Kidney (tissue), 14 donors: ENCODE measurements around the gene KCTD15. TPM values are rescaled to one million over a fixed set of nuclear protein-coding genes. Genes with fewer than 3 reads are reported as not detected.

ENCODE experiments used
- DNase-seq, 5 donors: peaks; one replicate each; pipeline ENCODE4 v3.0.0-alpha.2; 2013 to 2020
- FAIRE-seq: peaks from 2 replicates; lab custom pipeline; 2012; peaks lifted over from hg19 to GRCh38; lab: Jason Lieb, UNC
- H3K27ac ChIP-seq, 2 donors: one replicate each; pipeline ENCODE4 v1.7.0; 2013; ENCODE audit warnings: low read depth in 2 of 2, low read length in 2 of 2, inconsistent platforms in 1 of 2
- H3K27me3 ChIP-seq: one replicate; pipeline ENCODE4 v1.7.1; 2013; ENCODE audit warnings: low read length, inconsistent platforms; ENCODE audit not compliant: control insufficient read depth, insufficient read depth
- H3K36me3 ChIP-seq, 3 donors: one replicate each; pipeline versions ENCODE4 v1.7.0 to v1.7.1; 2013; ENCODE audit warnings: low read length in 3 of 3, control low read depth in 1 of 3, inconsistent platforms in 1 of 3; ENCODE audit not compliant: insufficient read depth in 3 of 3, control insufficient read depth in 2 of 3
- H3K4me1 ChIP-seq, 3 donors: one replicate each; pipeline versions ENCODE4 v1.7.0 to v1.7.1; 2013; ENCODE audit warnings: low read length in 3 of 3, inconsistent platforms in 1 of 3, low read depth in 1 of 3; ENCODE audit not compliant: control insufficient read depth in 2 of 3, insufficient read depth in 2 of 3
- H3K4me3 ChIP-seq, 3 donors: one replicate each; pipeline versions ENCODE4 v1.7.0 to v1.8.1; 2013; ENCODE audit warnings: low read length in 3 of 3, control low read depth in 1 of 3, inconsistent platforms in 1 of 3
- H3K9ac ChIP-seq, 3 donors: one replicate each; pipeline versions ENCODE4 v1.7.0 to v1.7.1; 2013; ENCODE audit warnings: low read length in 3 of 3, control low read depth in 1 of 3, inconsistent platforms in 1 of 3
- H3K9me3 ChIP-seq, 3 donors: one replicate each; pipeline versions ENCODE4 v1.7.0 to v1.7.1; 2013; ENCODE audit warnings: low read length in 3 of 3, control low read depth in 1 of 3, inconsistent platforms in 1 of 3; ENCODE audit not compliant: control insufficient read depth in 2 of 3, insufficient read depth in 1 of 3
- CTCF ChIP-seq: IDR thresholded peaks from 3 replicates; pipeline ENCODE4 v1.5.1; 2012; ENCODE audit warnings: mild to moderate bottlenecking, moderate library complexity, borderline replicate concordance; ENCODE audit not compliant: insufficient read depth; ENCODE audit errors: extremely low read depth
- intact Hi-C: fragments of 100-400 bp; cut with DNase I; formaldehyde crosslinking; loops from one replicate; pipeline ENCODE4 v1.11.1; 2022
- polyA plus RNA-seq: library from polyadenylated mRNA; stranded (reverse); fragments of 350-450 nt; fragmentation: Illumina TruSeq; extraction: RNeasy Lipid Tissue Mini Kit (QIAGEN cat#74804); gene quantifications from one replicate; pipeline ENCODE4 v1.2.3, GENCODE V29; 2014; ENCODE audit warnings: low read depth, low replicate concordance; ENCODE audit not compliant: insufficient read depth
- total RNA-seq: library from RNA; stranded (reverse); fragmentation: NEBNext Ultra II Directional; extraction: Animal tissue kit (Norgen Biotek cat#: 25700); gene quantifications from one replicate; pipeline ENCODE4 v1.2.1, GENCODE V29; 2021
- donor health status: control.
- donor health status: control.
- donor health status: control.
- donor health status: control.
- donor health status: control.
- donor health status: DM: yes; HTN: yes; CAD: no.
- donor health status: Normal renal cell carcinoma (clear cell type).

Gene KCTD15
- total and polyA plus RNA-seq, 2 donors from 2014 or later: 10.5 to 22.0 TPM

GRCh38 chr19:33832633-33833032, 36.0 kb downstream of the KCTD15 start:
- intact Hi-C loops: no loop called here
- no peak for TF ChIP-seq CTCF

GRCh38 chr19:33840382-33840781, 43.7 kb downstream of the KCTD15 start:
- Histone ChIP-seq H3K27me3 (no peaks in the 10 kb centered on the region), H3K4me1 (no peaks in the 10 kb centered on the region), H3K9me3 (no peaks in the 10 kb centered on the region), H3K36me3 (no peaks in the 10 kb centered on the region), H3K9ac (no peak overlapping the region), H3K27ac (no peak overlapping the region), H3K4me3 (no peak overlapping the region)
- FAIRE-seq: no peak
- no peak for TF ChIP-seq CTCF
- intact Hi-C loops: no loop called here
- DNase-seq: no peak

More at GRCh38 chr19:33832633-33833032, 36.0 kb downstream of the KCTD15 start:
- H3K9ac ChIP-seq: no peak overlapping the region
- DNase-seq (no peak), FAIRE-seq (no peak)
- no peak overlapping the region for H3K27ac ChIP-seq
- H3K36me3 ChIP-seq: no peaks in the 10 kb centered on the region
- H3K27me3 ChIP-seq: no peaks in the 10 kb centered on the region
- no peak overlapping the region for H3K4me3 ChIP-seq
- no peaks in the 10 kb centered on the region for H3K4me1 ChIP-seq
- no peaks in the 10 kb centered on the region for H3K9me3 ChIP-seq

DNA sequence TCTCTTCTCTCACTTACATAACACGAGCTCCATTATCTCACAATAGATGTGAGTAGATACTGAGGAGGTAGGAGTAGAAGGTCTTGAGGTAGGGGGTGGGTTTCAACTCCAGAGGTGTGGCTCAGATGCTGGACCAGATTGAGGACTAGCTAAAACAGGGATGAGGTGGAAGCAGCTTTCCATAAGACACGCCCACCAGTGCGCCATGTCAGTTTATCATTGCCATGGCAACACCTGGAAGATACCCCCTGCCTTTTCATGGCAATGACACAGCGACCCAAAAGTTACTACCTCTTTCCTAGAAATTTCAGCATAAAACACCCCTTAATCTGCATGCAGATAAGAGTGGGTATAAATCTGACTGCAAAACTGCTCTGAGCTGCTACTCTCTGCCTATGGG, 44.1 kb downstream of the KCTD15 start:
- no peak for FAIRE-seq
- Histone ChIP-seq H3K9me3 (no peaks in the 10 kb centered on the region), H3K36me3 (no peaks in the 10 kb centered on the region), H3K4me1 (no peaks in the 10 kb centered on the region), H3K9ac (no peak overlapping the region), H3K4me3 (no peak overlapping the region), H3K27ac (no peak overlapping the region), H3K27me3 (no peaks in the 10 kb centered on the region)
- no peak for TF ChIP-seq CTCF
- intact Hi-C loops: no loop called here
- no peak for DNase-seq

- Histone ChIP-seq H3K4me3 (no peak overlapping the region), H3K4me1 (no peaks in the 10 kb centered on the region), H3K9me3 (no peaks in the 10 kb centered on the region), H3K27ac (no peak overlapping the region), H3K36me3 (no peaks in the 10 kb centered on the region), H3K27me3 (no peaks in the 10 kb centered on the region), H3K9ac (no peak overlapping the region)
- intact Hi-C loops: no loop called here
- DNase-seq (no peak), FAIRE-seq (no peak)
- no peak for TF ChIP-seq CTCF
These were observed 45.0 kb downstream of the KCTD15 start for GRCh38 chr19:33841685-33842084.
